PC-9 (cell line): ENCODE measurements around the gene CAMKMT. TPM values are rescaled to one million over a fixed set of nuclear protein-coding genes. Genes with fewer than 3 reads are reported as not detected.

Experiments
- BruUV-seq: library from RNA; stranded (reverse); fragments of 400-500 nt; replicated peaks from 2 replicates; lab custom pipeline; 2021; lab: Mats Ljungman, UMichigan
- CTCF ChIA-PET: fragments of 300-600 bp; sonication (Branson Sonifier 250); formaldehyde crosslinking; loops from one replicate; lab custom pipeline; 2022; ENCODE audit warnings: antibody characterized with exemption; lab: Charles Lee
- POLR2A ChIA-PET: fragments of 300-600 bp; sonication (Branson Sonifier 250); formaldehyde crosslinking; loops from one replicate; lab custom pipeline; 2022; ENCODE audit warnings: antibody characterized with exemption; ENCODE audit not compliant: unreplicated experiment; lab: Charles Lee
- DNase-seq, 2 experiments: peaks; one replicate each; pipeline versions ENCODE4 v3.0.0 to v3.0.0-alpha.2; 2015 to 2022; ENCODE audit warnings: mixed read lengths in 1 of 2
- H2AFZ ChIP-seq: fragments of 200-600 bp; sonication (generic); 2 replicates; pipeline ENCODE4 v1.8.1; 2017; ENCODE audit warnings: antibody characterized with exemption
- H3F3A ChIP-seq: fragments of 200-600 bp; sonication (generic); 2 replicates; pipeline ENCODE4 v1.8.1; 2017; ENCODE audit warnings: antibody characterized with exemption, mild to moderate bottlenecking, low read depth; ENCODE audit not compliant: insufficient read depth
- H3K27ac ChIP-seq: fragments of 200-600 bp; sonication (generic); 2 replicates; pipeline ENCODE4 v1.6.1; 2016; ENCODE audit warnings: mixed run types
- H3K27me3 ChIP-seq: fragments of 200-600 bp; sonication (generic); 2 replicates; pipeline ENCODE4 v1.6.1; 2016; ENCODE audit warnings: low read depth, mixed run types; ENCODE audit not compliant: insufficient read depth
- H3K36me3 ChIP-seq: fragments of 200-600 bp; sonication (generic); 2 replicates; pipeline ENCODE4 v1.6.1; 2016; ENCODE audit warnings: low read depth, mixed run types
- H3K4me1 ChIP-seq: fragments of 200-600 bp; sonication (generic); replicated peaks from 2 replicates; pipeline ENCODE4 v1.6.1; 2016; ENCODE audit warnings: mixed run types; ENCODE audit not compliant: insufficient read depth
- H3K4me2 ChIP-seq: fragments of 200-600 bp; sonication (generic); 2 replicates; pipeline ENCODE4 v1.6.1; 2017; ENCODE audit warnings: mixed run types
- H3K4me3 ChIP-seq: fragments of 200-600 bp; sonication (generic); 2 replicates; pipeline ENCODE4 v1.6.1; 2016; ENCODE audit warnings: mixed run types
- H3K79me2 ChIP-seq: fragments of 200-600 bp; sonication (generic); 2 replicates; pipeline ENCODE4 v1.6.1; 2017; ENCODE audit warnings: low read depth, mixed run types
- H3K9me2 ChIP-seq: fragments of 200-600 bp; sonication (generic); 2 replicates; pipeline ENCODE4 v1.8.1; 2017; ENCODE audit warnings: mild to moderate bottlenecking; ENCODE audit not compliant: insufficient read depth
- H3K9me3 ChIP-seq: fragments of 200-600 bp; sonication (generic); 2 replicates; pipeline ENCODE4 v1.8.1; 2016; ENCODE audit warnings: low read depth; ENCODE audit not compliant: insufficient read depth
- H4K20me1 ChIP-seq: fragments of 200-600 bp; sonication (generic); 2 replicates; pipeline ENCODE4 v1.8.1; 2017; ENCODE audit not compliant: insufficient read depth
- EZH2 ChIP-seq: fragments of 200-600 bp; sonication (generic); IDR thresholded peaks from 2 replicates; pipeline ENCODE4 v1.8.0; 2017; ENCODE audit warnings: antibody characterized with exemption, low read depth
- intact Hi-C: fragments of 100-400 bp; cut with micrococcal nuclease; formaldehyde crosslinking; loops from one replicate; pipeline ENCODE4 v1.10.0; 2022; ENCODE audit not compliant: unreplicated experiment
- total RNA-seq: library from RNA; stranded (reverse); gene quantifications from 2 replicates; pipeline ENCODE4 v1.2.3, GENCODE V29; 2021
- TF ChIP-seq, protein P1 (sequence below): fragments of 200-600 bp; sonication (generic); conservative IDR thresholded peaks from 2 replicates; pipeline ENCODE4 v1.6.1; 2017; ENCODE audit warnings: mixed run types, antibody characterized with exemption, mild to moderate bottlenecking, moderate library complexity

The CAMKMT gene
- total RNA-seq, 1 experiment from 2014 or later: 17.9 TPM

DNA sequence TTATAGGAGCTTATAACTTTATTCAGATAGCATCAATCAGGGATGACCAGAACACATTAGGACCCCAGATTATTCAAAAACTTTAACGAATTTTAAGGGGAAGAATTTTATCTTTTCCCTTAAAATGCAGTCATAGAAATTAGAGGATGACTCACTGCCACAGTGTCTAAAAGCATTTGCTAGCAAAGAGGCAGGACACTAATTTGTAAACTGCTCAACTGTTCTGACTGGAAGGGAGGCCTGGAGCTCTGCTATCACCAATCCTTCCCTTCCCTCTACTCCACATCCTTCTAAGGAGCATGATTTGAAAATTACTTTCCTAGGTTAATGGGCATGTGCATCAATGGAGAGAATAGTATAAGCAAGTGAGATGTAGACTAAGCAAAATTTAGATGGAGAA is 40.9 kb upstream of the CAMKMT start:
- Histone ChIP-seq H3K4me3 (no peak overlapping the region), H3K4me1 (no peaks in the 10 kb centered on the region), H3K9me2 (no peaks in the 10 kb centered on the region), H3K27ac (no peak overlapping the region), H4K20me1 (no peaks in the 10 kb centered on the region), H3K9me3 (no peaks in the 10 kb centered on the region), H2AFZ (no peak overlapping the region), H3K36me3 (peaks cover 45% of the 10 kb centered on the region), H3F3A (no peaks in the 10 kb centered on the region; the same call in 1 of the 2 replicates), H3K4me2 (no peak overlapping the region), H3K27me3 (no peaks in the 10 kb centered on the region), H3K79me2 (no peaks in the 10 kb centered on the region)
- no peak for DNase-seq
- intact Hi-C loops: no loop called here
- BruUV-seq: no TSS peak
- CTCF ChIA-PET: no interaction called here
- no peak for TF ChIP-seq EZH2
- TF ChIP-seq, protein P1, sequence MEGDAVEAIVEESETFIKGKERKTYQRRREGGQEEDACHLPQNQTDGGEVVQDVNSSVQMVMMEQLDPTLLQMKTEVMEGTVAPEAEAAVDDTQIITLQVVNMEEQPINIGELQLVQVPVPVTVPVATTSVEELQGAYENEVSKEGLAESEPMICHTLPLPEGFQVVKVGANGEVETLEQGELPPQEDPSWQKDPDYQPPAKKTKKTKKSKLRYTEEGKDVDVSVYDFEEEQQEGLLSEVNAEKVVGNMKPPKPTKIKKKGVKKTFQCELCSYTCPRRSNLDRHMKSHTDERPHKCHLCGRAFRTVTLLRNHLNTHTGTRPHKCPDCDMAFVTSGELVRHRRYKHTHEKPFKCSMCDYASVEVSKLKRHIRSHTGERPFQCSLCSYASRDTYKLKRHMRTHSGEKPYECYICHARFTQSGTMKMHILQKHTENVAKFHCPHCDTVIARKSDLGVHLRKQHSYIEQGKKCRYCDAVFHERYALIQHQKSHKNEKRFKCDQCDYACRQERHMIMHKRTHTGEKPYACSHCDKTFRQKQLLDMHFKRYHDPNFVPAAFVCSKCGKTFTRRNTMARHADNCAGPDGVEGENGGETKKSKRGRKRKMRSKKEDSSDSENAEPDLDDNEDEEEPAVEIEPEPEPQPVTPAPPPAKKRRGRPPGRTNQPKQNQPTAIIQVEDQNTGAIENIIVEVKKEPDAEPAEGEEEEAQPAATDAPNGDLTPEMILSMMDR: no peak
- POLR2A ChIA-PET: no interaction called here

DNA sequence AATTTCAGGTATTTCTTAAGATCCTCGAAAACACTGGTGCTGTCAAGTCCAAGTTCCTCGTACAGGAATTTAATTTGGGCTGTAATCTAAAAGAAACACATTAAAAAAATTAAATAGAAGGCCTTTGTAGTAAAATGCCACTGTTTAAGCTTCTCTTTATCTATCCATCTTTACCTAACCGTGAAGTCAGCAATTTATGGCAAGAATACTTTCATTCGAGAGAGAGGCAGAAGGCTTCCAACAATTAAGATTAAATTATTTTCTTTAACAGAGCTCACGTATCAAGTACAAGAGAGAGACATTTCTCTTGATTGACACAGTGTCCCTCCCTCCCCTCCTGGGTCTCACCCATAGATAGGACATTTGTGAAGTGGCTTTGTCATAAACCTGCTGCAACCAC is 40.4 kb upstream of the CAMKMT start:
- Histone ChIP-seq H3K4me3 (no peak overlapping the region), H3K4me1 (no peaks in the 10 kb centered on the region), H3K9me3 (no peaks in the 10 kb centered on the region), H4K20me1 (no peaks in the 10 kb centered on the region), H3K36me3 (peaks cover 50% of the 10 kb centered on the region), H3K27ac (no peak overlapping the region), H3K9me2 (no peaks in the 10 kb centered on the region), H3F3A (no peaks in the 10 kb centered on the region; the same call in 1 of the 2 replicates), H3K79me2 (no peaks in the 10 kb centered on the region), H3K27me3 (no peaks in the 10 kb centered on the region), H2AFZ (no peak overlapping the region), H3K4me2 (no peak overlapping the region)
- DNase-seq: no peak
- ChIA-PET CTCF (no interaction called here), POLR2A (interaction anchor here (0.6 kb wide), 1 partner anchor 234 kb away, joined by 5 read pairs; no protein-coding TSS in a partner anchor)
- no TSS peak for BruUV-seq
- TF ChIP-seq, protein P1: no peak
- TF ChIP-seq EZH2: no peak
- intact Hi-C loops: no loop called here

DNA sequence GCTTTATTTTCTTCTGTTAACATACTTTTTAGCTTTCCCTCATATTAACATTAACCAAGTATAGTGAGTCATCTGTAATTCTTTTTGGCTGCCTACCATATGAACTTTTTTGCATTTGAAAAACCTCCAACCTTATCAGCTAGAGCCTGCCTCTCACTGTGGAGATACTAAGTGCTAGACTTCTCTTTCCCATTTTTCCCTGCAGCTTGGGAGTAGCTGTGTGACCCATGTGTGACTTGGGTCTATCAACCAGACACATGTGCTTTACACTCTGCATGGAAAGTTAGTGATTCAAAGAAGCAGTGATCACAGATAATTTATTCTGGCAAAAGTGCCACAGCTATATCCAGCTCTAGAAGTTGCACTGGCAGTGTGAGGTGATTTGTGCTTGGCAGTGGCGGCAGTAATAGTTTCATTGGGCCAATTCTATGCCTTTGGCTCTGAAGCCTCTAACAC is 36.7 kb upstream of the CAMKMT start:
- Histone ChIP-seq H3K4me2 (no peak overlapping the region), H4K20me1 (no peaks in the 10 kb centered on the region; the same call in 1 of the 2 replicates), H3K4me1 (no peaks in the 10 kb centered on the region), H3K9me3 (no peaks in the 10 kb centered on the region), H3F3A (no peaks in the 10 kb centered on the region), H3K27ac (no peak overlapping the region), H3K9me2 (no peaks in the 10 kb centered on the region), H3K79me2 (no peaks in the 10 kb centered on the region), H2AFZ (no peak overlapping the region), H3K27me3 (no peaks in the 10 kb centered on the region), H3K4me3 (no peak overlapping the region), H3K36me3 (peaks cover 61% of the 10 kb centered on the region)
- CTCF ChIA-PET: no interaction called here
- POLR2A ChIA-PET: no interaction called here
- TF ChIP-seq, protein P1: no peak
- no peak for TF ChIP-seq EZH2
- no TSS peak for BruUV-seq
- no peak for DNase-seq
- intact Hi-C loops: no loop called here
